Panc1 (cell line): ENCODE results near the gene TRPM5. TPM values are rescaled to one million over a fixed set of nuclear protein-coding genes. Genes with fewer than 3 reads are reported as not detected.

Source experiments
- ATAC-seq: fragments of 200-7000 bp; cut with Tn5 transposase; 2 replicates; pipeline ENCODE4 v1.9.1; 2020; ENCODE audit warnings: mild to moderate bottlenecking, moderate library complexity
- BruUV-seq: library from RNA; stranded (reverse); fragments of 400-500 nt; replicated peaks from 2 replicates; lab custom pipeline; 2021; lab: Mats Ljungman, UMichigan
- CTCF ChIA-PET: fragments of 300-600 bp; sonication (Branson Sonifier 250); formaldehyde crosslinking; loops from one replicate; lab custom pipeline; 2022; ENCODE audit warnings: antibody characterized with exemption; lab: Charles Lee
- POLR2A ChIA-PET: fragments of 300-600 bp; sonication (Branson Sonifier 250); formaldehyde crosslinking; loops from one replicate; lab custom pipeline; 2022; ENCODE audit warnings: antibody characterized with exemption; lab: Charles Lee
- DNase-seq: peaks from one replicate; pipeline ENCODE4 v3.0.0-alpha.2; 2010; ENCODE audit warnings: low read depth, low spot score
- H3K27ac ChIP-seq: 2 replicates; pipeline ENCODE4 v1.5.1; 2011; ENCODE audit warnings: mild to moderate bottlenecking, low read length, inconsistent platforms
- H3K27me3 ChIP-seq: fragments of 200-500 bp; sonication (Bioruptor generic); 2 replicates; pipeline ENCODE4 v1.6.0; 2014; ENCODE audit warnings: low read length, inconsistent platforms; ENCODE audit not compliant: control insufficient read depth, insufficient read depth
- H3K36me3 ChIP-seq: fragments of 200-500 bp; sonication (Bioruptor generic); 2 replicates; pipeline ENCODE4 v1.5.1; 2014; ENCODE audit warnings: inconsistent platforms, mild to moderate bottlenecking, low read length, moderate library complexity; ENCODE audit not compliant: control insufficient read depth, insufficient read depth
- H3K4me1 ChIP-seq: 2 replicates; pipeline ENCODE4 v1.5.1; 2011; ENCODE audit warnings: inconsistent platforms, mild to moderate bottlenecking, low read length, moderate library complexity; ENCODE audit not compliant: control insufficient read depth, insufficient read depth
- H3K4me3 ChIP-seq, 2 experiments: 2 replicates each; pipeline ENCODE4 v1.5.1; 2011 to 2012; ENCODE audit warnings: low read depth in 2 of 2, low read length in 2 of 2, mild to moderate bottlenecking in 2 of 2, inconsistent platforms in 1 of 2, moderate library complexity in 1 of 2
- H3K9me3 ChIP-seq: fragments of 200-500 bp; sonication (Bioruptor generic); 2 replicates; pipeline ENCODE4 v1.5.1; 2014; ENCODE audit warnings: low read depth, mild to moderate bottlenecking, inconsistent platforms, low read length, moderate library complexity; ENCODE audit not compliant: control insufficient read depth, insufficient read depth
- POLR2AphosphoS5 ChIP-seq: IDR thresholded peaks from 2 replicates; pipeline ENCODE4 v1.6.1; 2012; ENCODE audit warnings: mild to moderate bottlenecking, low read depth, low read length, moderate library complexity
- SIN3A ChIP-seq: IDR thresholded peaks from 2 replicates; pipeline ENCODE4 v1.6.1; 2012; ENCODE audit warnings: low read depth, mild to moderate bottlenecking, low read length, moderate library complexity, borderline replicate concordance; ENCODE audit not compliant: insufficient read depth
- TCF7L2 ChIP-seq: IDR thresholded peaks from 2 replicates; pipeline ENCODE4 v1.6.1; 2011; ENCODE audit warnings: mild to moderate bottlenecking, low read depth, low read length, inconsistent platforms
- in situ Hi-C: cut with HindIII; loops from 2 replicates; pipeline ENCODE4 v1.10.0; 2016; ENCODE audit warnings: low sequenced_read_pairs, low pct_unique_long_range_greater_than_20kb
- intact Hi-C: fragments of 100-400 bp; cut with micrococcal nuclease; formaldehyde crosslinking; loops from one replicate; pipeline ENCODE4 v1.10.0; 2022; ENCODE audit not compliant: unreplicated experiment
- total RNA-seq: library from RNA; stranded (reverse); gene quantifications from one replicate; pipeline ENCODE4 v1.2.1, GENCODE V29; 2021; ENCODE audit not compliant: unreplicated experiment
- TF ChIP-seq, protein P1 (sequence below): fragments of 450-650 bp; IDR thresholded peaks from 2 replicates; pipeline ENCODE4 v1.5.1; 2017; ENCODE audit warnings: mild to moderate bottlenecking
- TF ChIP-seq, protein P2 (sequence below), 2 experiments: IDR thresholded peaks; 2 replicates each; pipeline ENCODE4 v1.6.1; 2011 to 2012; ENCODE audit warnings: low read depth in 2 of 2, control low read depth in 1 of 2, low read length in 1 of 2, mild to moderate bottlenecking in 1 of 2, moderate library complexity in 1 of 2; ENCODE audit not compliant: insufficient read depth in 1 of 2

TRPM5 gene
- total RNA-seq, 1 experiment from 2014 or later, result 0.08 TPM

DNA sequence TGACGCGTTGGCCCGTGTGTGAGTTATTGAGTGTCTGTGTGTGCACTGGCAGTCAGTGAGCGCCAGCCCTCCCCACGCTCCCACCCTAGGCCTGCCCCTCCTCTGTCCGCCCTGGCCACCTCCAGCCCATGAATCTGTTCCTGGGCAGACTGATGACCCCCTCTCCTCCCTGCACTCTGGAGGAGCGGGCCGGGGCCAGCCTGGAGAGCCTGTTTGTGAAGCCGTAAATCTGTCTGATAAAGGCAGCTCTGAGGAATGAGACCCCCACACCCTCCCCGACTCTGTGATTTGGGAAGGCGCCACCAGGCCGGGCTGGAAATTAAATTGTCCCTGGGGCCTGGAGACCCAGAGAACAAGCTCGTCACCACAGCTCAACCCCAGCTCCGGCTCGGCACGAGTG is 35.2 kb downstream of the TRPM5 start:
- Histone ChIP-seq H3K27me3 (no peaks in the 10 kb centered on the region), H3K9me3 (no peaks in the 10 kb centered on the region), H3K36me3 (no peaks in the 10 kb centered on the region), H3K4me1 (no peaks in the 10 kb centered on the region), H3K27ac (no peak overlapping the region), H3K4me3 (no peak overlapping the region)
- no peak for DNase-seq
- TF ChIP-seq POLR2AphosphoS5 (no peak), TCF7L2 (no peak)
- TF ChIP-seq, protein P1, sequence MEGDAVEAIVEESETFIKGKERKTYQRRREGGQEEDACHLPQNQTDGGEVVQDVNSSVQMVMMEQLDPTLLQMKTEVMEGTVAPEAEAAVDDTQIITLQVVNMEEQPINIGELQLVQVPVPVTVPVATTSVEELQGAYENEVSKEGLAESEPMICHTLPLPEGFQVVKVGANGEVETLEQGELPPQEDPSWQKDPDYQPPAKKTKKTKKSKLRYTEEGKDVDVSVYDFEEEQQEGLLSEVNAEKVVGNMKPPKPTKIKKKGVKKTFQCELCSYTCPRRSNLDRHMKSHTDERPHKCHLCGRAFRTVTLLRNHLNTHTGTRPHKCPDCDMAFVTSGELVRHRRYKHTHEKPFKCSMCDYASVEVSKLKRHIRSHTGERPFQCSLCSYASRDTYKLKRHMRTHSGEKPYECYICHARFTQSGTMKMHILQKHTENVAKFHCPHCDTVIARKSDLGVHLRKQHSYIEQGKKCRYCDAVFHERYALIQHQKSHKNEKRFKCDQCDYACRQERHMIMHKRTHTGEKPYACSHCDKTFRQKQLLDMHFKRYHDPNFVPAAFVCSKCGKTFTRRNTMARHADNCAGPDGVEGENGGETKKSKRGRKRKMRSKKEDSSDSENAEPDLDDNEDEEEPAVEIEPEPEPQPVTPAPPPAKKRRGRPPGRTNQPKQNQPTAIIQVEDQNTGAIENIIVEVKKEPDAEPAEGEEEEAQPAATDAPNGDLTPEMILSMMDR, result no peak
- ChIA-PET POLR2A (interaction anchor here (0.7 kb wide), 1 partner anchor 9 kb away, joined by 19 read pairs; the partner anchor contains the start of gene TSSC4), CTCF (interaction anchor here (0.6 to 2.0 kb wide), 2 partner anchors 11 to 21 kb away, joined by 9 to 15 read pairs; no protein-coding TSS in a partner anchor)
- in situ Hi-C loops, result no loop called here
- intact Hi-C loops, result no loop called here
- no peak for ATAC-seq
- BruUV-seq, result no TSS peak

DNA sequence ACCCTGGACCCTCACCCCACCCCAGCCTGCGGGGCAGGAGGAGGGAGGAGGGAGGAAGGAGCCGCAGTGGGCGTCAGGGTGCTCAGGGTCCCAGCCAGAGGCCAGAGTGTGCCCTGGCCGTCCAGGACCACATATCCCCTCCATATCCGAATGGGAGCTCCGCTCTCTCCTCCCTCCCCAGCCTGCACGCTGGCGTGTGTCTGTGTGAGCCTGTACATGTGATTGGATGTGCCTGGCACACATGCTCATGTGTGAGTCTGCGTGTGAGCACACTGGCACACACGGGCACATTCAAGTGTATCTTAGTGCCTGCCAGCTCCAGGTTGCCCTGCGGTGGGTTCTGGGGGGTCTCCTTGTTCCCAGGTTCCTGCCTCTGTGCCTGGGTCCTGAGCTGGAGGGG is 35.6 kb downstream of the TRPM5 start:
- POLR2A ChIA-PET, result no interaction called here
- Histone ChIP-seq H3K4me3 (no peak overlapping the region), H3K27me3 (no peaks in the 10 kb centered on the region), H3K4me1 (no peaks in the 10 kb centered on the region), H3K9me3 (no peaks in the 10 kb centered on the region), H3K27ac (no peak overlapping the region), H3K36me3 (no peaks in the 10 kb centered on the region; the same call in 1 of the 2 replicates)
- in situ Hi-C loops (no loop called here), intact Hi-C loops (no loop called here)
- DNase-seq (no peak), ATAC-seq (no peak)
- TF ChIP-seq, protein P2, sequence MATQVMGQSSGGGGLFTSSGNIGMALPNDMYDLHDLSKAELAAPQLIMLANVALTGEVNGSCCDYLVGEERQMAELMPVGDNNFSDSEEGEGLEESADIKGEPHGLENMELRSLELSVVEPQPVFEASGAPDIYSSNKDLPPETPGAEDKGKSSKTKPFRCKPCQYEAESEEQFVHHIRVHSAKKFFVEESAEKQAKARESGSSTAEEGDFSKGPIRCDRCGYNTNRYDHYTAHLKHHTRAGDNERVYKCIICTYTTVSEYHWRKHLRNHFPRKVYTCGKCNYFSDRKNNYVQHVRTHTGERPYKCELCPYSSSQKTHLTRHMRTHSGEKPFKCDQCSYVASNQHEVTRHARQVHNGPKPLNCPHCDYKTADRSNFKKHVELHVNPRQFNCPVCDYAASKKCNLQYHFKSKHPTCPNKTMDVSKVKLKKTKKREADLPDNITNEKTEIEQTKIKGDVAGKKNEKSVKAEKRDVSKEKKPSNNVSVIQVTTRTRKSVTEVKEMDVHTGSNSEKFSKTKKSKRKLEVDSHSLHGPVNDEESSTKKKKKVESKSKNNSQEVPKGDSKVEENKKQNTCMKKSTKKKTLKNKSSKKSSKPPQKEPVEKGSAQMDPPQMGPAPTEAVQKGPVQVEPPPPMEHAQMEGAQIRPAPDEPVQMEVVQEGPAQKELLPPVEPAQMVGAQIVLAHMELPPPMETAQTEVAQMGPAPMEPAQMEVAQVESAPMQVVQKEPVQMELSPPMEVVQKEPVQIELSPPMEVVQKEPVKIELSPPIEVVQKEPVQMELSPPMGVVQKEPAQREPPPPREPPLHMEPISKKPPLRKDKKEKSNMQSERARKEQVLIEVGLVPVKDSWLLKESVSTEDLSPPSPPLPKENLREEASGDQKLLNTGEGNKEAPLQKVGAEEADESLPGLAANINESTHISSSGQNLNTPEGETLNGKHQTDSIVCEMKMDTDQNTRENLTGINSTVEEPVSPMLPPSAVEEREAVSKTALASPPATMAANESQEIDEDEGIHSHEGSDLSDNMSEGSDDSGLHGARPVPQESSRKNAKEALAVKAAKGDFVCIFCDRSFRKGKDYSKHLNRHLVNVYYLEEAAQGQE (IDR thresholded peaks at IDR 0.05; ENCODE audit: insufficient read depth in 1 of 2, low read depth in 2 of 2, low read length in 1 of 2), result no peak
- TF ChIP-seq SIN3A, result no peak
- TF ChIP-seq, protein P1, result no peak
- no peak for TF ChIP-seq POLR2AphosphoS5
- no peak for TF ChIP-seq TCF7L2
- no TSS peak for BruUV-seq
- CTCF ChIA-PET, result interaction anchor here (1.1 to 2.0 kb wide), 2 partner anchors 12 to 104 kb away, joined by 3 to 15 read pairs; no protein-coding TSS in a partner anchor
